Left lobe of liver (tissue), 2 donors: ENCODE results near the gene CATSPER4. TPM values are rescaled to one million over a fixed set of nuclear protein-coding genes. Genes with fewer than 3 reads are reported as not detected.
A peak's percentile ranks its signal among the peaks of the same experiment; 100 is the strongest.
"Not testable (repeated sequence)": the region's sequence is repeated elsewhere in the genome, so short reads cannot be mapped to it uniquely, and the experiment has no call there.

Experiments used
- ATAC-seq: fragments of 200-7000 bp; cut with Tn5 transposase; one replicate; pipeline ENCODE4 v1.9.1; 2020; ENCODE audit warnings: mild to moderate bottlenecking, moderate library complexity
- DNase-seq: peaks from one replicate; pipeline ENCODE4 v3.0.0-alpha.2; 2020; ENCODE audit warnings: low spot score
- total RNA-seq: library from RNA; stranded (reverse); gene quantifications from one replicate; pipeline ENCODE4 v1.2.1, GENCODE V29; 2021
- donor health status: DM: no; HTN: no; CAD: no; lungs with moderate emphysema.
- donor health status: DM: no; HTN: yes; CAD: no.

The CATSPER4 gene
- total RNA-seq, 1 donor from 2014 or later: not detected

GRCh38 chr1:26189331-26189730 lies 1.1 kb upstream of the CATSPER4 start:
- no peak for ATAC-seq

DNA sequence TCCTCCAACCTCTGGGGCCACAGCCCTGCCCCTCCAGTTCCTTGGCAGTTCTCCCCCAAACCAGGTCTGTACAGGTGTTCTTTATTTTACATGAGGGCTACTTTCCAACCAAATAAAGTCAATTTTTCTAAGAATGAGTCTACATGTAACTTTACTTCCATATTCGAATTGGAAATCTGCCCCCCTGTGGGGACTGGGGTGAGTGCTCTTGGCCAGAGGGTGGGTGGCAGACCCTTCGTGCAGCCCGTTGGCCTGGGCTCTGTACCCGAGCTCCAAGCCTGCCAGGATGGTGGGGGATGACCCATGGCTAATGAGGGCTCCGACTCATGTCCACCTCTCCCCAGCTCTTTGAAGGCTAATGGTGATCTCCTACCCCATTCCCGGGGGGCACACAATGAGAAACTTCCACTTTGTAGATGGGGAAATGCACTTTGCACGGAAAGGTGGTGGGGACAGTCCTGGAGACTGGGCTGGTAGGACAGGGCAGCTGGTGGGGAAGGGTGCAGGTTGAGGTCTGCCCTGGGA lies 589 bp upstream of the CATSPER4 start:
- no peak for ATAC-seq
- DNase-seq: no peak

More at GRCh38 chr1:26189331-26189730, 1.1 kb upstream of the CATSPER4 start:
- no peak for DNase-seq

GRCh38 chr1:26191739-26192138 lies 1.3 kb downstream of the CATSPER4 start:
- no peak for ATAC-seq

DNA sequence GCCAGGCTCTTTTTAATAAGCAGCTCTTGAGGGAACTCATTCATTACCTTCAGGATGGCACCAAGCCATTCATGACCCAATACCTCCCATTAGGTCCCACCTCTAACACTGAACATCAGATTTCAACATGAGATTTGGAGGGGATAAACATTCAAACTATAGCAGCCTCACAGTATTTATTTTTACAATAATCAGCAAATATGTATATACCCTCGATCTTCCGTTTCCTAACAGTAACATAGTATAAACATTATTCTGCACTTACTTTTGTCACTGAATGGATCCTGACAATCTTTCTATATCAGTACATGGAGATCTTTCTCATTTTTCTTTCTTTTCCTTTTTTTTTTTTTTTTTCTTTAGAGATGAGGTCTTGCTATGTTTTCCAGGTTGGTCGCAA lies 5.4 kb downstream of the CATSPER4 start:
- ATAC-seq (no peak), DNase-seq (no peak)

More at GRCh38 chr1:26191739-26192138, 1.3 kb downstream of the CATSPER4 start:
- no peak for DNase-seq

DNA sequence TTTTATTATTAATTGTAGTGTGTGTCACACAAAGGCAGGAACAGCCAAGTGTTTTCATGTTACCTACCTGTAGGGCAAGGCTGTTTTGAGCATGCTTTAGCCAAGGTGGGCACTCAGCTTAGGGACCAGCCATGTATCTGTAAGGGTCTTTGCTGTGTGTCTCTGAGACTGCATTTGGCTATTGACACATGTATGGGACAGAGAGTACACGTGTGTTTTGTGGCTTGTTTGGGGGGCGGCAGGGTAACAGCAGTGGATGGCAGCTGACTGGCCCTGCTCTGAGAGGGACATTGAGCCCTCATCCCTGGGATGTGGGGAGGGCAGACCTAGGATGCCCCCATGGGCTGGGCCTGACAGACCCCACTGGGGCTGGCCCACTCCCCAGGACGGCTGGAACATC lies 6.9 kb downstream of the CATSPER4 start:
- DNase-seq (no peak), ATAC-seq (no peak)

- ATAC-seq (no peak), DNase-seq (no peak)
Measured at GRCh38 chr1:26197813-26198212, 7.4 kb downstream of the CATSPER4 start.

GRCh38 chr1:26200413-26200812 lies 10.0 kb downstream of the CATSPER4 start:
- DNase-seq: no peak
- no peak for ATAC-seq

DNA sequence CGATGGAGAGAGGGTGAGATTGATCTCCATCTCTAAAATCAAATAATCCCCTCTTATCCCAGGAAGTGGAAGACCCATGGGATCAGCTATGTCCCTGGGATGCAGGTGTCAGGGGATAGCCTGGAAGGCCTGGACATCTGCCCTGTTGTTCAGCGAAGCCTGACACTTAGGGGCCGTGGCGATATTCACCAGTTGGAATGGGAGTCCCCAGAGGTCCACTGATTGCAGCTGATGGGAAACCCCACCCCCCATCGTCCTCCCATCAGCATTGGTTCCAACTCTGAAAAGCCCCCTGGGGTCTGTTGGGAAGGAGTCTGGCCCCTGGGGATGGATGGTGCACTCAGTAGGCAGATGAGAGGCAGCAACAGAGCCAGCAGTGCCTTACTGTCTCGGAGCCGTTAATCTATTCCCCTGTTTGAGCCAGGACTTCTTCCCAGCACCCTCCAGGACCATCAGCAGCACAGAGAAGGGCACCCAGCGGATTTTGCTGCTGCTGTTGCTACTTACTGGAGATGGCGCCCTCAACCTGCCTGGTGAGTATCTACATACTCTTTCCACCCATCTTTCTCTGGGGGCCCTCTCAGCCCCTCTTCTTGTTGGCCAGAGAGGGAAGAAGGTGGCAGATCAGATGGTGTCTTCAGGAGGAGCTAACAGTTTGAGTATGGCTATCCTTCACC lies 13.4 kb downstream of the CATSPER4 start:
- ATAC-seq (no peak), DNase-seq (no peak)

DNA sequence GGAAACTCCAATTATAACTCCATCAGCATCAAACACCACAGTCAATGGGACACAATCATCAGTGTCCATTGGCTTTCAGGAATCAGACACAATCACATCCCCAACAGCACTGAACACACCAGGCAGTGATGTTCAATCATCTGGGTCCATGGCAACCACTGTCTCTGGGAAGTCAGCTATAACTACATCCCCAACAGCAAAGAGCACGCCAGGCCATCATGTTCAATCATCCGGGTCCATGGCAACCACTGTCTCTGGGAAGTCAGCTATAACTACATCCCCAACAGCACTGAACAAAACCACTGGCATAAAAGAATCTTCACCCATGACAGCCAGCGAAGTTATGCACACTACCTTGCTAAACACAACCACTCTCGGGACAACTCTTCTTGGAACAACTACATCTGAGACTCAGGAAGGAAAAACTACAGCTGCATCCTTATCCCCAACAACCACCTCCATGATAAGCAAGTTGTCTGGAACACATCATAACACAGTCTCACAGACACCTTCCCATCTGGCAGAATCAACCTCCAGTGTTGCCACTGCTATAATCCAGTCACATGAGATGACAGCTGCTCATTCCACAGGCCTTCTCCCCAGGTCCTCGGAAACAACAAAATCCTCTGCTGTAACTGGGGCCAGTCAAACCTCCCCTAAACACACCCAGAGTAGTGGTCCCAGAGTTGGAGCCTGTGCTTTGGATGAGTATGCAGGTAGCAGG lies 19.9 kb downstream of the CATSPER4 start:
- no peak for ATAC-seq
- no peak for DNase-seq

GRCh38 chr1:26212726-26213125 lies 22.3 kb downstream of the CATSPER4 start:
- DNase-seq: no peak
- no peak for ATAC-seq

DNA sequence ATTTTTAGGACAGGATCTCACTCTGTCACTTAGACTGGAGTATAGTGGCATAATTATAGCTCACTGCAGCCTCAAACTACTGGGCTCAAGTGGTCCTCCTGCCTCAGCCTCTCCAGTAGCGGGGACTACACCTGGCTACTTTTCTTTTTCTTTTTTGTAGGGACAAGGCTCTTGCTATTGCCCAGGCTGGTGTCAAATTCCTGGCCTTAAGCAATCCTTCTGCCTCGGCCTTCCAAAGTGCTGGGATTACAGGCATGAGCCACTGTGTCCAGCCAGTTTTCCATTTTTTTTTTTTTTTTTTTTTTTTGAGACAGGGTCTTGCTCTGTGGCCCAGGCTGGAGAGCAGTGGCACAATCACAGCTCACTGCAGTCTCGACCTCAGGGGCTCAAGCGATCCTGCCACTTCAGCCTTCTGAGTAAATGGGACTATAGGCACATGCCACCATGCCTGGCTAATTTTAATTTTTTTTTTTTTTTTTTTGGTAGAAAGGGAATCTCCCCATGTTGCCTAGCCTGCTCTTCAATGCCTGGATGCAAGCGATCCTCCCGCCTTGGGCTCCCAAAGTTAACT lies 23.0 kb downstream of the CATSPER4 start:
- DNase-seq (no peak), ATAC-seq (no peak)

GRCh38 chr1:26215246-26215645 lies 24.8 kb downstream of the CATSPER4 start:
- DNase-seq: no peak
- no peak for ATAC-seq

DNA sequence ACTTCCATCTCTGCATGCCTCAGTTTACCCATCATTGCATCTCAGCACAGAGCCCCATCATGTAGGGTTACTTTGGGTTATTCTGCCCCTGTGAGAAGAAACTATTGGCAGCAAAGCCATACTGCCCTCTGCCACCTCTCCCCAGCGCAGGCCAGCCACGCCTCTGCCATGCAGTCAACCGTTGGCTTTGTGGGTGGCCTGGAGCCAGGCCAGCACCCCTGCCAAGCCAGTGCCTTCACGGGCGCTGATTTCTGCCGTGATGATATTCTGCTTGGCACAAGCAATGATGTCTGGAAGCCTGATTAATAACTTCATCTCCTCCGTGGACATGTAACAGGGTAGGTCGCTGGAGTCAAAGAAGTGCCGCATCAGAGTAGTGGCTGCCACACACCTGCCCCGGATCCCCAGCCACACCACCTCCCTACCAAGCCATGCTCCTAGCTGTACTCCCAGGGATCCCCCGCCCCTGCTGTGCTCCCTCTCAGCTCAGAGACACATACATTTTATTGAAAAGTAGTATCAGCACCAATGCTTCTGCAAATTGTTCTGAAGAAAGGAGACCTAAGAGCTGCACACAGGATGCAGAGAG lies 28.6 kb downstream of the CATSPER4 start:
- DNase-seq (peak; percentile 74), ATAC-seq (peak; percentile 89)

DNA sequence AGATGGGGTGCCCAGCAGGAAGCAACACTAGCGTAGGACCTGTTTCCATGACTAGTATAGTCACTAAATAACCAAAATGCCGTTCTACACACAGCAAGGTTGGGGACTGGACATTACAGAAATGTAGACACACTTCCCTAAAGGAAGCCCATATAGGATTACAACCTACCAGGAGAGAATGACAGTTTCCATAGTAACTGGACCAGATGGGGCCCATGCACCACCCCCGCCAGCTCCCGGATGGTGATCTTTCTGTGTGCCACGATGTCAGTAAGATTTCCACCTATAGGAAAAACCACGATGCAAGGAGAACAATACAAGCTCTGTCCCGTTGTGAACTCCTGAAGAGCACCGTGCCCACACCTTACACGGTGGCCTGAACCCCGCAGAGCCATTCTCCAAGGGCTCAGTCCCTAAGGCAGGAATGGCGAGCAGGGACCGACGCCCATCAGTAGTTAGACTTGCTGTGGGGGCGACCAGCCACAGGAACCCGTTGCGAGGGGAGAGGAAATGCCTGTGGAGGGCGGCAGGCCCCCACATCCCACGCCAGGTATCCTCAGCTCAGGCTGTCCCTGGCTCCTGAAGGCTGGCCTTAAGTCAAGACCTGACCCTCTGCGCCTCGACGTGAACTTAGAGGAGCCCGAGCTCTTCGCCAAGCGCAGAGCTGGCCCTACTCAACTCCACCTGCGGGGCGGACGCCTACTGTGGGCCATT lies 30.0 kb downstream of the CATSPER4 start:
- ATAC-seq (no peak), DNase-seq (no peak)

- ATAC-seq (no peak), DNase-seq (no peak)
Measured at GRCh38 chr1:26221094-26221493, 30.7 kb downstream of the CATSPER4 start.

DNA sequence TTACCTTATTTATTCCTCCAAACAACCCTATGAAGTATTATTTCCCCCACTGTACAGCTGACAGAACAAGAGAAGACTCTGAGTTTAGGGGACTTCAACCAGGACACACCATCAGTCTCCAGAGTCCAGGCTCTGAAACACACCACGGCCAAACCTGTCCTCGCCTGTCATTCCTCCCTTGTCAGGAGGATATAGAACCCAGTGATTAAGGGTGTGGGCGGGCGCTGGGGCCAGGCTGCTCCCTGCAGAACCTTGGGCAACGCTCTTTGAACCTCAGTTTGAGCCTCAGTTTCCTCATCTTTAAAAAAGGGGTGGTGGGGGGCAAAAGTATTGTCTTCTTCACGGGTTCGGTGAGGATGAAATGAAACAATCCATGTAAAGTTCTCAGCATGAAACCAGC lies 34.2 kb downstream of the CATSPER4 start:
- no peak for DNase-seq
- ATAC-seq: no peak

DNA sequence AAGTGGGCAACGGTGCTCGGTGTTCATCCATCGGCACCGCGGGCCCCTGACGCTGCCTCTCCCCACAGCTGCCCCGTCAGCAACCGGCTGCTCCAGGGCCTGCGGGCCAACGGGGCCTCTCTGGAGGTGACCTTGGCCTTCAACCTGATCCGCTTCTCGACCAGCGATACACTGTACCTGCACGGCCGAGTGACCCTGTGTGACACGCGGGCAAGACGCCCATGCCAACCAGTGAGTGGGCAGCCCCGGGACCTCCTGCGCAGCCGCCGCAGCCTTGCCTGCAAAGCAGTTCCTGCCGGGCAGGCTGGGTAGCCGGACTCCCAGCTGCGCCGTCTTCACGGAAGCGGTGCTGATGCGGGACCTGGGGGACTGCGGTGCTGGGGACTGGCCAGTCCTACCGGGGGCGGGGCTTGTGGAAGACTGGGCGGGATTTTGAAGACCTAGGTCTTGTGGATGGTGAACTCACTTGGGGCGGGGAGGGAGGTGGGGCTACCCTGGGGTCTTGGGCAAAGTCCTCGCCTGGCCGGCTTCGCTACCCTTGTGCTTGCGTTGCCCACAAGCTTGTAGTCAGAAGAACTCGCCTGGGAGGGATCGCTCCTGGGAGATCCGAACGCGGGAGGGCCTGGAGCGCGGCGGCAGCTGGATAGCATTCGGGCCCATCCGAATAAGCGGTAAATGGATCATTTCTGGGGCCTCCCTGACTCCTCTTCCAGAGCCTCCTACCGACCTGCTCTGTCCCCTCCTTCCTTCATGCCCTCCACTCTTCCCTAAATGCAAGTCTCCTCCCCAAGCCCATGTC lies 34.8 kb downstream of the CATSPER4 start:
- ATAC-seq (peak; percentile 95), DNase-seq (peak; percentile 95)

GRCh38 chr1:26230682-26231081 lies 40.3 kb downstream of the CATSPER4 start:
- DNase-seq, ATAC-seq: not testable (repeated sequence)

DNA sequence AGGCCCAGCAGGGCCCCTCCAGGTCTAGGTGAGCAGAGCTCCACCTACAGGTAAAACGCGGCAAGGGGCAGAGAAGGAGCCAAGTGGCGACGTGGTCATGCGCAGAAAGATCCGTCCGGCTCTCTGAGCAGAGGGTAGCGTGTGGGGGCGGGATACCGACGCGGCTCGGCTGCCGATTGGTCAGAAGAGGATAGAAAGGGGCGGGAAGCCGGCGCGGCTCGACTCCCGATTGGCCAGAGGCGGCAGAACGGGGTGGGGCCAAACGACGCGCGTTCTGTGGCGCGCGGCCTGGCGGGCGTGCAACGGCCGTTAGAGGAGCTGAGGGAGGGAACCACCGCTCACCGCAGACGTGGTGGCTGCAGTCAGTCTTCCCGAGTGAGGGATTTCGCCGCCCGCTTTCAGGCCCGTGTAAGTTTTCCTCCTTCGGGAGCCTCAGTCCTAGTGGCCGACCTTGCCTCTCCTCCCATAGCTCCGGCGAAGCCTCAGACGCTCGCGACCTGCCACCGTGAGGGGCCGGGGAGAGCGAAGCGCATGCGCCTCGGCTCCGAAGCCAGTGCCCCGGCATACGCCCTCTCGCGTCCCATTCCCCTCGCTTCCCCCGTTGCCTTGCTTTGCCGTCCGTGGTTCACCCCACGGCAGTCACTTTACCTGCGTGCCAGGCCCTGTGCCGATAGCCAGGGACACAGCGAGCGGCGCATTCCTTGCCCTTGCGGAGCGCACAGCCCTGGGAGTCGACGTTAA lies 43.7 kb downstream of the CATSPER4 start, which contains the start of gene CEP85:
TSS of gene CEP85 (plus strand) at position 298 of the 741 bp plus-strand sequence. CDS start 5,584 bp downstream, outside the sequence.
- ATAC-seq (peak; percentile 89), DNase-seq (peak; percentile 99)
